ENCODE data around the gene ROR2. TPM values are rescaled to one million over a fixed set of nuclear protein-coding genes. Genes with fewer than 3 reads are reported as not detected.

Gene ROR2
- total RNA-seq, 1 experiment from 2014 or later, result 2.7 TPM

DNA sequence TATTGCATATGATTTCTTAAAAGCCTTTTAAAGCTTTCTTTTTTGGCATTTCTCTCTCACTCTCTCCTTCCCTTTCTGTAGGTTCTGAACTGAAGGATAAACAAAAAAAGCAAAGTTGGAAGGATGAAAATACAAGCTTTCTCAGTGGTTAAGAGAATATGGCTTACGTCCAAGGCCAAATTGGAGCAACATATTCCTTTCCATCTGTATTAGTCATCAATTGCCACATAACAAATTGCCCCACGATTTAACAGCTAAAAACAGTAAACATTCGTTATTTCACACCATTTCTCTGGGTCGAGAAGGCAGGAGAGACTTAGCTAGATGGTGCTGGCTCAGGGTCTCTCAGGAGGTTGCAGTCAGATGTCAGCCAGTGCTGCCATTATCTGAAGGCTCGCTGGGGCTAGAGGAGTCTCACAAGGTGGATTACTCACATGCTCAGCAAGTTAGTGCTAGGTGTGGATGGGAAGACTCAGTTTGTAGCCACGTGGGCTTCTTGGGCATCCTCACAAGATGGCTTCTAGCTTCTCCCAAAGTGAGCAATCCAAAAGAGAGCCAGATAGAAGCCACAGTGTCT, 2.0 kb upstream of the ROR2 start:
- no peak overlapping the region for H3K4me3 Mint-ChIP-seq
- no peak overlapping the region for H2BK12ac ChIP-seq (ENCODE audit: insufficient read length, low read depth, low read length)
- no peak overlapping the region for H3K56ac ChIP-seq (ENCODE audit: insufficient read length, low read depth, low read length)
- no peak overlapping the region for H2BK20ac ChIP-seq (ENCODE audit: low read depth, low read length, poor library complexity, severe bottlenecking)
- no peak overlapping the region for H3K4ac ChIP-seq (ENCODE audit: low read depth, low read length)
- no peak overlapping the region for H4K5ac ChIP-seq (ENCODE audit: insufficient read length, low read depth, low read length)
- H2BK15ac ChIP-seq (ENCODE audit: low read depth, low read length), result no peak overlapping the region
- H3K23me2 ChIP-seq (ENCODE audit: insufficient read length, low read depth, low read length, poor library complexity, severe bottlenecking), result peaks cover 16% of the 10 kb centered on the region
- no peak overlapping the region for H3K4me2 ChIP-seq (ENCODE audit: insufficient read depth, insufficient read length, low read length)
- peaks cover 18% of the 10 kb centered on the region in 2 experiments for H3K4me1 Mint-ChIP-seq
- H2AK5ac ChIP-seq (ENCODE audit: insufficient read length, low read length), result no peak overlapping the region
- TF ChIP-seq, protein P1, sequence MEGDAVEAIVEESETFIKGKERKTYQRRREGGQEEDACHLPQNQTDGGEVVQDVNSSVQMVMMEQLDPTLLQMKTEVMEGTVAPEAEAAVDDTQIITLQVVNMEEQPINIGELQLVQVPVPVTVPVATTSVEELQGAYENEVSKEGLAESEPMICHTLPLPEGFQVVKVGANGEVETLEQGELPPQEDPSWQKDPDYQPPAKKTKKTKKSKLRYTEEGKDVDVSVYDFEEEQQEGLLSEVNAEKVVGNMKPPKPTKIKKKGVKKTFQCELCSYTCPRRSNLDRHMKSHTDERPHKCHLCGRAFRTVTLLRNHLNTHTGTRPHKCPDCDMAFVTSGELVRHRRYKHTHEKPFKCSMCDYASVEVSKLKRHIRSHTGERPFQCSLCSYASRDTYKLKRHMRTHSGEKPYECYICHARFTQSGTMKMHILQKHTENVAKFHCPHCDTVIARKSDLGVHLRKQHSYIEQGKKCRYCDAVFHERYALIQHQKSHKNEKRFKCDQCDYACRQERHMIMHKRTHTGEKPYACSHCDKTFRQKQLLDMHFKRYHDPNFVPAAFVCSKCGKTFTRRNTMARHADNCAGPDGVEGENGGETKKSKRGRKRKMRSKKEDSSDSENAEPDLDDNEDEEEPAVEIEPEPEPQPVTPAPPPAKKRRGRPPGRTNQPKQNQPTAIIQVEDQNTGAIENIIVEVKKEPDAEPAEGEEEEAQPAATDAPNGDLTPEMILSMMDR (conservative IDR thresholded peaks at IDR 0.05), result no peak
- no peak overlapping the region for H3K27ac ChIP-seq (ENCODE audit: insufficient read length, low read depth, low read length)
- no peaks in the 10 kb centered on the region for H3K9me3 ChIP-seq (ENCODE audit: control insufficient read depth, low read depth, low read length)
- no peak overlapping the region for H3K23ac ChIP-seq (ENCODE audit: insufficient read length, low read depth, low read length)
- no peak overlapping the region for H3K14ac ChIP-seq (ENCODE audit: insufficient read depth, low read length)
- H3K79me2 ChIP-seq (ENCODE audit: insufficient read depth, low read length), result no peaks in the 10 kb centered on the region; the same call in 1 of the 2 replicates
- H4K20me1 ChIP-seq (ENCODE audit: control insufficient read depth, insufficient read depth, insufficient read length), result no peaks in the 10 kb centered on the region
- no peaks in the 10 kb centered on the region for H3K79me1 ChIP-seq (ENCODE audit: insufficient read depth, low read depth, low read length, poor library complexity, severe bottlenecking)
- no peak overlapping the region for H2BK5ac ChIP-seq (ENCODE audit: insufficient read length, low read length)
- H3K27me3 ChIP-seq (ENCODE audit: insufficient read depth, low read length), result peaks cover 20% of the 10 kb centered on the region; the same call in 1 of the 2 replicates
- no peaks in the 10 kb centered on the region; a peak in 1 of 7 replicates for H3K36me3 Mint-ChIP-seq (ENCODE audit: insufficient read depth in 1 of 3, low read depth in 3 of 3)
- H3K27ac Mint-ChIP-seq, result no peak overlapping the region
- H2BK120ac ChIP-seq (ENCODE audit: low read depth, low read length, poor library complexity, severe bottlenecking), result no peak overlapping the region
- no CpG with 5 or more reads among the region's 6 CpGs for WGBS (ENCODE audit: extremely low coverage, insufficient read length, low lambda C conversion rate)
- H4K8ac ChIP-seq (replicated peaks; ENCODE audit: insufficient read length, low read depth, low read length), result no peak overlapping the region
- H3K18ac ChIP-seq (ENCODE audit: insufficient read length, low read depth, low read length), result no peak overlapping the region
- H4K91ac ChIP-seq (ENCODE audit: insufficient read length, low read depth, low read length), result no peak overlapping the region
- no peak overlapping the region for H3K9ac ChIP-seq (ENCODE audit: extremely low read depth, insufficient read length, low read length)
- H3K27me3 Mint-ChIP-seq (ENCODE audit: low read depth), result peaks cover 67% of the 10 kb centered on the region
- H2AFZ ChIP-seq (ENCODE audit: low read length), result no peak overlapping the region
- H3K9me3 Mint-ChIP-seq, result no peaks in the 10 kb centered on the region
- H3T11ph ChIP-seq (ENCODE audit: low read length), result no peak overlapping the region
- H3K4me1 ChIP-seq (ENCODE audit: insufficient read depth, low read length), result no peaks in the 10 kb centered on the region; the same call in 1 of the 2 replicates
- no peak for DNase-seq
